OCI-LY1 (cell line): ENCODE data around the gene SIN3A.
"Not testable (repeated sequence)": the region's sequence is repeated elsewhere in the genome, so short reads cannot be mapped to it uniquely, and the experiment has no call there.

ENCODE experiments used
- H2AFZ ChIP-seq: fragments of 200-600 bp; sonication (generic), shearing (Covaris generic); 2 replicates; pipeline ENCODE4 v1.6.0; 2014; ENCODE audit warnings: antibody characterized with exemption, mild to moderate bottlenecking, low read length
- H3F3A ChIP-seq: fragments of 200-600 bp; sonication (generic), shearing (Covaris generic); 2 replicates; pipeline ENCODE4 v1.6.0; 2014; ENCODE audit warnings: mild to moderate bottlenecking, antibody characterized with exemption, low read length, moderate library complexity; ENCODE audit not compliant: insufficient read depth
- H3K27ac ChIP-seq: fragments of 200-600 bp; sonication (generic); 2 replicates; pipeline ENCODE4 v1.5.1; 2014; ENCODE audit warnings: low read length, mixed run types, mild to moderate bottlenecking, low read depth; ENCODE audit not compliant: poor library complexity, severe bottlenecking
- H3K27me3 ChIP-seq: fragments of 200-600 bp; sonication (generic); 2 replicates; pipeline ENCODE4 v1.6.0; 2014; ENCODE audit warnings: antibody characterized with exemption, mild to moderate bottlenecking, low read length, moderate library complexity; ENCODE audit not compliant: insufficient read depth
- H3K36me3 ChIP-seq: fragments of 200-600 bp; sonication (generic); 2 replicates; pipeline ENCODE4 v1.6.1; 2014; ENCODE audit warnings: mild to moderate bottlenecking, antibody characterized with exemption, low read length, moderate library complexity, mixed read lengths; ENCODE audit not compliant: insufficient read depth
- H3K4me1 ChIP-seq: fragments of 200-600 bp; sonication (generic); 2 replicates; pipeline ENCODE4 v1.5.1; 2014; ENCODE audit warnings: mild to moderate bottlenecking, low read length, moderate library complexity; ENCODE audit not compliant: insufficient read depth, severe bottlenecking
- H3K4me2 ChIP-seq: fragments of 200-600 bp; sonication (generic), shearing (Covaris generic); 2 replicates; pipeline ENCODE4 v1.6.1; 2014; ENCODE audit warnings: low read length
- H3K4me3 ChIP-seq: fragments of 200-600 bp; sonication (generic); 2 replicates; pipeline ENCODE4 v1.5.1; 2014; ENCODE audit warnings: low read length, low read depth, mild to moderate bottlenecking, mixed read lengths; ENCODE audit not compliant: poor library complexity, severe bottlenecking
- H3K79me2 ChIP-seq: fragments of 200-600 bp; shearing (Covaris generic); 2 replicates; pipeline ENCODE4 v1.6.1; 2016; ENCODE audit warnings: mixed run types, low read length, mixed read lengths; ENCODE audit not compliant: insufficient read depth
- H3K9ac ChIP-seq: fragments of 200-600 bp; sonication (generic), shearing (Covaris generic); 2 replicates; pipeline ENCODE4 v1.6.1; 2014; ENCODE audit warnings: mild to moderate bottlenecking, low read length, mixed read lengths
- H3K9me2 ChIP-seq: fragments of 200-600 bp; sonication (generic), shearing (Covaris generic); 2 replicates; pipeline ENCODE4 v1.6.1; 2014; ENCODE audit warnings: low read depth, mild to moderate bottlenecking, low read length, mixed read lengths
- H3K9me3 ChIP-seq: fragments of 200-600 bp; shearing (Covaris generic); 2 replicates; pipeline ENCODE4 v1.6.1; 2014; ENCODE audit warnings: low read length, mixed read lengths
- H4K20me1 ChIP-seq: fragments of 200-600 bp; sonication (generic), shearing (Covaris generic); 2 replicates; pipeline ENCODE4 v1.6.0; 2016; ENCODE audit warnings: mild to moderate bottlenecking, low read length; ENCODE audit not compliant: insufficient read depth
- EZH2 ChIP-seq: fragments of 200-600 bp; sonication (generic), shearing (Covaris generic); IDR thresholded peaks from 2 replicates; pipeline ENCODE4 v1.8.0; 2017; ENCODE audit warnings: borderline replicate concordance, mixed run types, mild to moderate bottlenecking, antibody characterized with exemption, low read length, moderate library complexity, mixed read lengths
- TF ChIP-seq, protein P1 (sequence below): fragments of 200-600 bp; sonication (generic), shearing (Covaris generic); IDR thresholded peaks from 2 replicates; pipeline ENCODE4 v1.5.1; 2017; ENCODE audit warnings: mild to moderate bottlenecking, antibody characterized with exemption, low read length, moderate library complexity, mixed read lengths

Gene SIN3A

DNA sequence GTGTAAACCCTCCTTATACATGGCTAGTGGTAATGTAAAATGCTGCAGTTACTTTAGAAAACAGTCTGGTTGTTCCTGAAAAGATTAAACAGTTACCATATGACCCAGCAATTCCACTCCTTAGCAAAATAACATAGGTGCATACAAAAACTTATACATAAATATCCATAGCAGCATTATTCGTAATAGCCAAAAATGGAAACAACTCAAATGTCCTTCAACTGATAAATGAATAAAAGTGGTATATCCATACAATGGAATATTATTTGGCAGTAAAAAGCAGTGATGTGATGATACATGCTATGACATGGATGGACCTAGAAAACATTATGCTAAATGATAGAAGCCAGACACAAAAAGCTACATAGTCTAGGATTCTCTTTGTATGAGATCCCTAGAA, 31.6 kb upstream of the SIN3A start:
- no peak overlapping the region for H3K27ac ChIP-seq
- H3K79me2 ChIP-seq = no peaks in the 10 kb centered on the region
- no peaks in the 10 kb centered on the region for H4K20me1 ChIP-seq
- no peak overlapping the region for H3K9ac ChIP-seq
- H3K4me1 ChIP-seq = no peaks in the 10 kb centered on the region
- H3K27me3 ChIP-seq = no peaks in the 10 kb centered on the region
- H3K9me2 ChIP-seq = no peaks in the 10 kb centered on the region
- H3K4me3 ChIP-seq = no peak overlapping the region
- no peaks in the 10 kb centered on the region for H3F3A ChIP-seq
- no peak overlapping the region for H3K4me2 ChIP-seq
- H2AFZ ChIP-seq = no peak overlapping the region
- H3K9me3 ChIP-seq = 0 out of 2 replicates have a peak, but pooled peaks cover 3% of the 10 kb centered on the region
- H3K36me3 ChIP-seq = peaks cover 40% of the 10 kb centered on the region
- TF ChIP-seq EZH2 = no peak
- TF ChIP-seq, protein P1, sequence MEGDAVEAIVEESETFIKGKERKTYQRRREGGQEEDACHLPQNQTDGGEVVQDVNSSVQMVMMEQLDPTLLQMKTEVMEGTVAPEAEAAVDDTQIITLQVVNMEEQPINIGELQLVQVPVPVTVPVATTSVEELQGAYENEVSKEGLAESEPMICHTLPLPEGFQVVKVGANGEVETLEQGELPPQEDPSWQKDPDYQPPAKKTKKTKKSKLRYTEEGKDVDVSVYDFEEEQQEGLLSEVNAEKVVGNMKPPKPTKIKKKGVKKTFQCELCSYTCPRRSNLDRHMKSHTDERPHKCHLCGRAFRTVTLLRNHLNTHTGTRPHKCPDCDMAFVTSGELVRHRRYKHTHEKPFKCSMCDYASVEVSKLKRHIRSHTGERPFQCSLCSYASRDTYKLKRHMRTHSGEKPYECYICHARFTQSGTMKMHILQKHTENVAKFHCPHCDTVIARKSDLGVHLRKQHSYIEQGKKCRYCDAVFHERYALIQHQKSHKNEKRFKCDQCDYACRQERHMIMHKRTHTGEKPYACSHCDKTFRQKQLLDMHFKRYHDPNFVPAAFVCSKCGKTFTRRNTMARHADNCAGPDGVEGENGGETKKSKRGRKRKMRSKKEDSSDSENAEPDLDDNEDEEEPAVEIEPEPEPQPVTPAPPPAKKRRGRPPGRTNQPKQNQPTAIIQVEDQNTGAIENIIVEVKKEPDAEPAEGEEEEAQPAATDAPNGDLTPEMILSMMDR = no peak

DNA sequence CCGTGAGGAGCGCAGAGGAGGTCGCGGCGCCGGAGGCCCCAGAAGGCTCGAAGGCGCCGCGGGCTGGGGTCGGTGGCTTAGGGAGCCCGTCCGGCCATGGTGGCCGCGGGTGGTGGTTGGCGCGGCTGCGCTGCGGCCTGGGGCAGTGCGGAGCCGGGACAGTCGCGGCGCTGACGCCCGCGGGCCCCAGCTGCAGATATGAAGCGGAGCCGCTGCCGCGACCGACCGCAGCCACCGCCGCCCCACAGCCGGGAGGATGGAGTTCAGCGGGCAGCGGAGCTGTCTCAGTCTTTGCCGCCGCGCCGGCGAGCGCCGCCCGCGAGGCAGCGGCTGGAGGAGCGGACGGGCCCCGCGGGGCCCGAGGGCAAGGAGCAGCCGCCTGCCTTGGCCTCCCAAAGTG, 29.0 kb upstream of the SIN3A start:
- not testable (repeated sequence) for H3K79me2 ChIP-seq, H3K4me3 ChIP-seq, H4K20me1 ChIP-seq, H3K9ac ChIP-seq, H3K27me3 ChIP-seq, H3K27ac ChIP-seq, H3K4me1 ChIP-seq, H3K9me3 ChIP-seq, H3K9me2 ChIP-seq, H3F3A ChIP-seq, H2AFZ ChIP-seq, H3K4me2 ChIP-seq
- H3K36me3 ChIP-seq = peaks cover 30% of the 10 kb centered on the region

DNA sequence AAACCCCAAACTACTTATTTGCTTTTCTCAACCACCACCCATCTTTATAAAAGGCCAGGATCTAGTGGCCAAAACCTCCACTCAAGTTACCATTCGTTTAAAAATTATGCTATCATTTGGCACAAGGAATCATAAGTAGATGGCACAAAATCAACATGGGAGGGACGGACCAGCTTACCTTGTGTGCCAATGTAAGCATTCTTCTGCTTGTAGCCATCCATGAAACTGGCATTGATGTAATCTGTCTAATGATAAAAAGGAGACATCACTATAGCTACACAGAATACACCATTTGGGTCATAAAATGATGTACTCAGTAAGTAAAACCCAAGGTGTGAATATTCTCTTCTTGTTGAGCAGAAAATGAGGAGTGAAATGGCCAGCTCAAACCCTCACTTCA, 28.2 kb upstream of the SIN3A start:
- Histone ChIP-seq H3K4me1 (no peaks in the 10 kb centered on the region), H3K9me3 (0 out of 2 replicates have a peak, but pooled peaks cover 3% of the 10 kb centered on the region), H3K79me2 (no peaks in the 10 kb centered on the region), H3K27ac (no peak overlapping the region), H3K36me3 (peaks cover 32% of the 10 kb centered on the region), H3K27me3 (no peaks in the 10 kb centered on the region), H3K9ac (no peak overlapping the region), H4K20me1 (no peaks in the 10 kb centered on the region), H2AFZ (no peak overlapping the region), H3K4me2 (no peak overlapping the region), H3F3A (no peaks in the 10 kb centered on the region), H3K4me3 (no peak overlapping the region), H3K9me2 (no peaks in the 10 kb centered on the region)
- no peak for TF ChIP-seq EZH2
- TF ChIP-seq, protein P1 = no peak

DNA sequence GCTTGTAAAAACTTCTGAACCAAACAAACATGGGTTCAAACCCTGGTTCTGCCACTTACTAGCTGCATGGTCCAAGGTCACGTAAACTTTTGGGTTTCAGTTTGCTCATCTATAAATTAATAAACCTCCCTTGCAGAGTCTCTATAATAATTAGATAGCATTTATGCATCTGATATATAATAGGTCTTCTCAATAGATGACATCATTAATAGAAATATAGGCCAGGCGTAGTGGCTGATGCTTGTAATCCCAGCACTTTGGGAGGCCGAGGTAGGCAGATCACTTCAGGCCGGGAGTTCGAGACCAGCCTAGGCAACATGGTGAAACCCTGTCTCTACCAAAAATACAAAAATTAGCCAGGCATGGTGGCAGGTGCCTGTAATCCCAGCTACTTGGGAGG, 25.6 kb upstream of the SIN3A start:
- H4K20me1 ChIP-seq, H3K4me3 ChIP-seq, H3K27me3 ChIP-seq, H3K4me1 ChIP-seq, H2AFZ ChIP-seq, H3K9me2 ChIP-seq, H3K79me2 ChIP-seq, H3K9me3 ChIP-seq, H3K4me2 ChIP-seq, H3K9ac ChIP-seq, H3K27ac ChIP-seq, H3F3A ChIP-seq: not testable (repeated sequence)
- peaks cover 22% of the 10 kb centered on the region; the same call in 1 of the 2 replicates for H3K36me3 ChIP-seq
